ENCODE measurements around the gene CCDC195.

DNA sequence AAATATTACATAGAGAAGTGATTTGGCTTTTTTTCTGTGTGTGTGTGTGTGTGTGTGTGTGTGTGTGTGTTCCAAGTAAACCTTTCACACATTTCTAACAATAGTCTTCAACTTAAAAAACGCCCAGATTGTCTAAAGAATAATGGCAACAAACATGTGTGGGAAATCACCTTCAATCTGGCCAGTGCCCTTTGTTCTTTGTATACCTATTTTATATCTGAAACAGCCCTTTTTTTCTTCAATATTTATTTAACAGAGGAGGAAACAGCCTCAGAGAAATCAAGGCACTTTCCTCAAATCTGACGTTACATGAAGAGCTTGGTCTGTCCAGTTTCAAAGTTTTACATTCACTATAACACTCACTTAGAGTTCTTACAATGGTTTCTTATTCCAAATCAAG, 25.3 kb downstream of the CCDC195 start:
- TF ChIP-seq, protein P1, sequence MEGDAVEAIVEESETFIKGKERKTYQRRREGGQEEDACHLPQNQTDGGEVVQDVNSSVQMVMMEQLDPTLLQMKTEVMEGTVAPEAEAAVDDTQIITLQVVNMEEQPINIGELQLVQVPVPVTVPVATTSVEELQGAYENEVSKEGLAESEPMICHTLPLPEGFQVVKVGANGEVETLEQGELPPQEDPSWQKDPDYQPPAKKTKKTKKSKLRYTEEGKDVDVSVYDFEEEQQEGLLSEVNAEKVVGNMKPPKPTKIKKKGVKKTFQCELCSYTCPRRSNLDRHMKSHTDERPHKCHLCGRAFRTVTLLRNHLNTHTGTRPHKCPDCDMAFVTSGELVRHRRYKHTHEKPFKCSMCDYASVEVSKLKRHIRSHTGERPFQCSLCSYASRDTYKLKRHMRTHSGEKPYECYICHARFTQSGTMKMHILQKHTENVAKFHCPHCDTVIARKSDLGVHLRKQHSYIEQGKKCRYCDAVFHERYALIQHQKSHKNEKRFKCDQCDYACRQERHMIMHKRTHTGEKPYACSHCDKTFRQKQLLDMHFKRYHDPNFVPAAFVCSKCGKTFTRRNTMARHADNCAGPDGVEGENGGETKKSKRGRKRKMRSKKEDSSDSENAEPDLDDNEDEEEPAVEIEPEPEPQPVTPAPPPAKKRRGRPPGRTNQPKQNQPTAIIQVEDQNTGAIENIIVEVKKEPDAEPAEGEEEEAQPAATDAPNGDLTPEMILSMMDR (IDR thresholded peaks at IDR 0.05) = no peak
- TF ChIP-seq POLR2A (IDR thresholded peaks at IDR 0.05) = no peak

All from right lobe of liver (tissue), 4 donors.